Gastrocnemius medialis (tissue), 4 donors: ENCODE measurements around the gene ATOX1.
"Not testable (repeated sequence)": the region's sequence is repeated elsewhere in the genome, so short reads cannot be mapped to it uniquely, and the experiment has no call there.

Source experiments
- POLR2A ChIP-seq, 2 donors: fragments of 450-650 bp; IDR thresholded peaks; one replicate each; pipeline ENCODE4 v1.6.1; 2017; ENCODE audit warnings: antibody characterized with exemption in 2 of 2, mild to moderate bottlenecking in 2 of 2, moderate library complexity in 2 of 2
- TF ChIP-seq, protein P1 (sequence below), 5 experiments: fragments of 450-650 bp in 3 of 5; fragments of 200-600 bp in 2 of 5; sonication (generic) in 2 of 5; IDR thresholded peaks in 4 of 5; conservative IDR thresholded peaks in 1 of 5; 1 replicate in 4 of 5; 2 replicates in 1 of 5; pipeline ENCODE4 v1.5.1; 2016 to 2019; ENCODE audit warnings: antibody characterized with exemption in 5 of 5, mild to moderate bottlenecking in 3 of 5, moderate library complexity in 3 of 5

DNA sequence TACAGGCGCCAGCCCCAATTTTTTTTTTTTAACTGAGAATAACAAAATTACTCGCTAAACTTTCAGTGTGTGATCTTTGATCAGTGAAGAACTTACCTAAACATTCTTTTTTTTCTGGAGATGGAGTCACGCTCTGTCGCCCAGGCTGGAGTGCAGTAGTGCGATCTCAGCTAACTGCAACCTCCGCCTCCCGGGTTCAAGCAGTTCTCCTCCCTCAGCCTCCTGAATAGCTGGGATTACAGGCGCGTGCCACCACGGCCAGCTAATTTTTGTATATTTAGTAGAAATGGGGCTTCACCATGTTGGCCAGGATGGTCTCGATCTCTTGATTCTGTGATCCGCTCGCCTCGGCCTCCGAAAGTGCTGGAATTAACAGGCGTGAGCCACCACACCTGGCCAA, 25.2 kb upstream of the ATOX1 start:
- TF ChIP-seq, protein P1, sequence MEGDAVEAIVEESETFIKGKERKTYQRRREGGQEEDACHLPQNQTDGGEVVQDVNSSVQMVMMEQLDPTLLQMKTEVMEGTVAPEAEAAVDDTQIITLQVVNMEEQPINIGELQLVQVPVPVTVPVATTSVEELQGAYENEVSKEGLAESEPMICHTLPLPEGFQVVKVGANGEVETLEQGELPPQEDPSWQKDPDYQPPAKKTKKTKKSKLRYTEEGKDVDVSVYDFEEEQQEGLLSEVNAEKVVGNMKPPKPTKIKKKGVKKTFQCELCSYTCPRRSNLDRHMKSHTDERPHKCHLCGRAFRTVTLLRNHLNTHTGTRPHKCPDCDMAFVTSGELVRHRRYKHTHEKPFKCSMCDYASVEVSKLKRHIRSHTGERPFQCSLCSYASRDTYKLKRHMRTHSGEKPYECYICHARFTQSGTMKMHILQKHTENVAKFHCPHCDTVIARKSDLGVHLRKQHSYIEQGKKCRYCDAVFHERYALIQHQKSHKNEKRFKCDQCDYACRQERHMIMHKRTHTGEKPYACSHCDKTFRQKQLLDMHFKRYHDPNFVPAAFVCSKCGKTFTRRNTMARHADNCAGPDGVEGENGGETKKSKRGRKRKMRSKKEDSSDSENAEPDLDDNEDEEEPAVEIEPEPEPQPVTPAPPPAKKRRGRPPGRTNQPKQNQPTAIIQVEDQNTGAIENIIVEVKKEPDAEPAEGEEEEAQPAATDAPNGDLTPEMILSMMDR (IDR thresholded peaks at IDR 0.05 in 4 of 5, conservative IDR thresholded peaks at IDR 0.05 in 1 of 5), result not testable (repeated sequence)
- not testable (repeated sequence) for TF ChIP-seq POLR2A (IDR thresholded peaks at IDR 0.05)
